ENCODE results near the gene HABP4.

HABP4 gene

GRCh38 chr9:96523374-96523773 lies 73.4 kb downstream of the HABP4 start:
- no peak for DNase-seq (ENCODE audit: low spot score)

DNA sequence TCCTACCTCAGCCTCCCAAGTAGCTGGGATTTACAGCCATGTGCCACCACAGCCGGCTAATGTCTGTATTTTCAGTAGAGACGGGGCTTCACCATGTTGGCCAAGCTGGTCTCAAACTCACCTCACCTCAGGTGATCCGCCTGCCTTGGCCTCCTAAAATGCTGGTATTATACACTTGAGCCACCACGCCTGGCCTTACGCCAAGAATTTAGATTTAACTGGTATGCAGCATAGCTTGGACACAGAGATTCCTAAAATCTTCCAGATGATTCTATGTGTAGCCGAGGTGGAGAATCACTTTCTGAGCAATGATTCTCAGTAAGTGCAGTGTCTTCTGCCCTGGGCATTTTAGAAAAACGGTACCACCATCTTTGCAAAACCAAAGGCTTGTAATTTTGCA lies 74.1 kb downstream of the HABP4 start:
- DNase-seq (ENCODE audit: low spot score) = no peak

DNA sequence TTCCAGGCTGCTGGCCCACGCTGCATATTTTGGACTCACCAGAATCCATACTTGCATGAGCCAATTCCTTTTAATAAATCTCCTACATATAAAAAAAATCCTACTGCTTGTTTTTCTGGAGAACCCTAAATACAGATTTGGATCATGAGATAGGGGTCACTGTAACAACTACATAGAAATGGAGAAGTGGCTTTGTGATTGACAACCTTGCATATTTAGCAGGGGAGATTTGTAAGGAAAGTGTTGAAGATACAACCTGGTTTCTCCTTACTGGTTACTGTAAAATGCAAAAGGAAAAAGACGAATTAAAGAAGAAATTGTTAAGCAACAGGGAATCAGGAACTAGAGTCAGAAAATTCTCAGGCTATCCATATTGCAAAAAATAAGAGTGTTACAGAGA lies 74.8 kb downstream of the HABP4 start:
- DNase-seq (ENCODE audit: low spot score) = no peak

DNA sequence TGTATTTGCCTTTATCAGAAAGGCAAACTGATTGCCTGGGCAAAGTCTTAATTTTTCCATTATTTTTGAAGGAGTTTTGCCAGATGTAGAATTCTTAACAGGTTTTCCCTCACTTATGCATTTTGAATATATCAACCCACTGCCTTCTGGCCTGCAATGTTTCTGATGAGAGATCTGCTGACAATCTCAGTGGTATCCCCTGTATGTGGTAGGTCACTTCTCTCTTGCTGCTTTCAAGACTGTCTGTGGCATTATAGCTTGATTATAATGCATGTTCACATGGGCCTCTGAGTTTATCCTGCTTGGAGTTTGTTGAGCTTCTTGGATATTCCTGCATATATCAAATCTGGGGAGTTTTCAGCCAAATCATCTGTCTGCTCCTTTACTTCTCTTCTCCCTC lies 82.2 kb downstream of the HABP4 start:
- no peak for DNase-seq (ENCODE audit: low spot score)

- DNase-seq (ENCODE audit: low spot score) = no peak
These were observed 90.1 kb downstream of the HABP4 start for GRCh38 chr9:96540106-96540505.

All from ecto neural progenitor cell (in vitro differentiated cells).